HepG2 (cell line): ENCODE results near the gene U2AF1L4. TPM values are rescaled to one million over a fixed set of nuclear protein-coding genes. Genes with fewer than 3 reads are reported as not detected.

Experiments
- BHLHE40 ChIP-seq: IDR thresholded peaks from 2 replicates; pipeline ENCODE4 v1.6.1; 2011; ENCODE audit warnings: low read length, improper control_type of control experiment
- CENPT ChIP-seq: sonication (generic); formaldehyde crosslinking; IDR thresholded peaks from 2 replicates; pipeline ENCODE4 v1.8.0; 2022; ENCODE audit warnings: low read depth, mild to moderate bottlenecking, moderate library complexity, missing genetic modification reagents
- GABPB1 ChIP-seq: IDR thresholded peaks from 2 replicates; pipeline ENCODE4 v1.6.1; 2016; ENCODE audit warnings: mild to moderate bottlenecking, missing genetic modification reagents, moderate library complexity, missing compliant biosample characterization
- HCFC1 ChIP-seq: fragments of 150-350 bp; IDR thresholded peaks from 2 replicates; pipeline ENCODE4 v1.6.1; 2014; ENCODE audit warnings: low read depth, low read length
- MAFF ChIP-seq: IDR thresholded peaks from 2 replicates; pipeline ENCODE4 v1.6.1; 2011; ENCODE audit warnings: low read depth, low read length, improper control_type of control experiment
- NAIF1 ChIP-seq: sonication (generic); formaldehyde crosslinking; IDR thresholded peaks from 2 replicates; pipeline ENCODE4 v1.5.0; 2020; ENCODE audit warnings: mild to moderate bottlenecking, missing genetic modification reagents, borderline replicate concordance
- ONECUT2 ChIP-seq: sonication (generic); formaldehyde crosslinking; IDR thresholded peaks from 2 replicates; pipeline ENCODE4 v1.4.0; 2020; ENCODE audit warnings: missing genetic modification reagents
- RFX5 ChIP-seq: IDR thresholded peaks from 2 replicates; pipeline ENCODE4 v1.6.1; 2011; ENCODE audit warnings: low read depth, low read length, improper control_type of control experiment
- SRSF9 ChIP-seq: fragments of 200-400 bp; formaldehyde crosslinking; IDR thresholded peaks from 2 replicates; pipeline ENCODE4 v1.6.1; 2018; ENCODE audit warnings: borderline replicate concordance, mild to moderate bottlenecking, low read depth, low read length; ENCODE audit not compliant: insufficient read depth, poor library complexity, severe bottlenecking
- ZBTB42 ChIP-seq: sonication (generic); formaldehyde crosslinking; IDR thresholded peaks from 2 replicates; pipeline ENCODE4 v1.5.0; 2020; ENCODE audit warnings: mild to moderate bottlenecking, missing genetic modification reagents
- ZFP1 ChIP-seq: IDR thresholded peaks from 2 replicates; pipeline ENCODE4 v1.6.1; 2016
- ZNF737 ChIP-seq: sonication (generic); formaldehyde crosslinking; IDR thresholded peaks from 2 replicates; pipeline ENCODE4 v1.5.0; 2020; ENCODE audit warnings: missing genetic modification reagents, mild to moderate bottlenecking, borderline replicate concordance
- ZNF782 ChIP-seq: sonication (generic); formaldehyde crosslinking; IDR thresholded peaks from 2 replicates; pipeline ENCODE4 v1.4.0; 2020; ENCODE audit warnings: missing genetic modification reagents, mild to moderate bottlenecking, borderline replicate concordance
- polyA plus RNA-seq, 8 experiments: library from polyadenylated mRNA; depleted of rRNA in 3 of 8; stranded (reverse) in 7 of 8; unstranded in 1 of 8; fragments of >200 nt; fragmentation: Illumina TruSeq in 4 of 8; extraction: Trizol in 4 of 8; gene quantifications; 2 replicates each; pipeline versions ENCODE4 v1.2.1 to v1.2.3, GENCODE V29; 2011 to 2016; ENCODE audit warnings: low read depth in 4 of 8, missing spikeins in 1 of 8, mixed read lengths in 1 of 8; ENCODE audit not compliant: insufficient read depth in 1 of 8
- total RNA-seq, 5 experiments: library from RNA; depleted of rRNA; stranded (reverse); fragments of >200 nt; fragmentation: Illumina TruSeq; extraction: Trizol; gene quantifications; 2 replicates each; pipeline ENCODE4 v1.2.3, GENCODE V29; 2016; ENCODE audit warnings: low read depth in 1 of 5
- TF ChIP-seq, protein P1 (sequence below): sonication (generic); formaldehyde crosslinking; IDR thresholded peaks from 2 replicates; pipeline ENCODE4 v1.4.0; 2020; ENCODE audit warnings: missing genetic modification reagents
- TF ChIP-seq, protein P2 (sequence below): sonication (generic); formaldehyde crosslinking; IDR thresholded peaks from 2 replicates; pipeline ENCODE4 v1.4.0; 2020; ENCODE audit warnings: missing genetic modification reagents
- TF ChIP-seq, protein P3 (sequence below): sonication (generic); formaldehyde crosslinking; IDR thresholded peaks from 2 replicates; pipeline ENCODE4 v1.5.0; 2020; ENCODE audit warnings: mild to moderate bottlenecking, missing genetic modification reagents
- TF ChIP-seq, protein P4 (sequence below): sonication (generic); formaldehyde crosslinking; IDR thresholded peaks from 2 replicates; pipeline ENCODE4 v1.5.0; 2020; ENCODE audit warnings: mild to moderate bottlenecking, missing genetic modification reagents, borderline replicate concordance
- TF ChIP-seq, protein P5 (sequence below): sonication (generic); formaldehyde crosslinking; IDR thresholded peaks from 2 replicates; pipeline ENCODE4 v1.5.1; 2020; ENCODE audit warnings: mild to moderate bottlenecking, moderate library complexity, missing genetic modification reagents

The U2AF1L4 gene
- total and polyA plus RNA-seq, 2 of the 13 experiments (the other 11 are each of a cell fraction or from before 2014, with no cell fraction given): 7.9 to 15.4 TPM

GRCh38 chr19:35745328-35746086, at the start of gene U2AF1L4, which contains the start of gene PSENEN (continued):
- TF ChIP-seq NAIF1: 0 out of 2 replicates have a peak, but pooled peaks have one; percentile 36
- no peak for TF ChIP-seq ONECUT2 (CRISPR knock-in tag)
- TF ChIP-seq CENPT (CRISPR knock-in tag): no peak
- TF ChIP-seq, protein P1, sequence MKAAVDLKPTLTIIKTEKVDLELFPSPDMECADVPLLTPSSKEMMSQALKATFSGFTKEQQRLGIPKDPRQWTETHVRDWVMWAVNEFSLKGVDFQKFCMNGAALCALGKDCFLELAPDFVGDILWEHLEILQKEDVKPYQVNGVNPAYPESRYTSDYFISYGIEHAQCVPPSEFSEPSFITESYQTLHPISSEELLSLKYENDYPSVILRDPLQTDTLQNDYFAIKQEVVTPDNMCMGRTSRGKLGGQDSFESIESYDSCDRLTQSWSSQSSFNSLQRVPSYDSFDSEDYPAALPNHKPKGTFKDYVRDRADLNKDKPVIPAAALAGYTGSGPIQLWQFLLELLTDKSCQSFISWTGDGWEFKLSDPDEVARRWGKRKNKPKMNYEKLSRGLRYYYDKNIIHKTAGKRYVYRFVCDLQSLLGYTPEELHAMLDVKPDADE (CRISPR knock-in tag): no peak
- no peak for TF ChIP-seq RFX5
- TF ChIP-seq, protein P2, sequence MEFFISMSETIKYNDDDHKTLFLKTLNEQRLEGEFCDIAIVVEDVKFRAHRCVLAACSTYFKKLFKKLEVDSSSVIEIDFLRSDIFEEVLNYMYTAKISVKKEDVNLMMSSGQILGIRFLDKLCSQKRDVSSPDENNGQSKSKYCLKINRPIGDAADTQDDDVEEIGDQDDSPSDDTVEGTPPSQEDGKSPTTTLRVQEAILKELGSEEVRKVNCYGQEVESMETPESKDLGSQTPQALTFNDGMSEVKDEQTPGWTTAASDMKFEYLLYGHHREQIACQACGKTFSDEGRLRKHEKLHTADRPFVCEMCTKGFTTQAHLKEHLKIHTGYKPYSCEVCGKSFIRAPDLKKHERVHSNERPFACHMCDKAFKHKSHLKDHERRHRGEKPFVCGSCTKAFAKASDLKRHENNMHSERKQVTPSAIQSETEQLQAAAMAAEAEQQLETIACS (CRISPR knock-in tag): no peak
- TF ChIP-seq GABPB1: peak; percentile 96
- TF ChIP-seq ZFP1 (CRISPR knock-in tag): no peak
- no peak for TF ChIP-seq ZNF737 (CRISPR knock-in tag)
- no peak for TF ChIP-seq MAFF
- TF ChIP-seq, protein P3, sequence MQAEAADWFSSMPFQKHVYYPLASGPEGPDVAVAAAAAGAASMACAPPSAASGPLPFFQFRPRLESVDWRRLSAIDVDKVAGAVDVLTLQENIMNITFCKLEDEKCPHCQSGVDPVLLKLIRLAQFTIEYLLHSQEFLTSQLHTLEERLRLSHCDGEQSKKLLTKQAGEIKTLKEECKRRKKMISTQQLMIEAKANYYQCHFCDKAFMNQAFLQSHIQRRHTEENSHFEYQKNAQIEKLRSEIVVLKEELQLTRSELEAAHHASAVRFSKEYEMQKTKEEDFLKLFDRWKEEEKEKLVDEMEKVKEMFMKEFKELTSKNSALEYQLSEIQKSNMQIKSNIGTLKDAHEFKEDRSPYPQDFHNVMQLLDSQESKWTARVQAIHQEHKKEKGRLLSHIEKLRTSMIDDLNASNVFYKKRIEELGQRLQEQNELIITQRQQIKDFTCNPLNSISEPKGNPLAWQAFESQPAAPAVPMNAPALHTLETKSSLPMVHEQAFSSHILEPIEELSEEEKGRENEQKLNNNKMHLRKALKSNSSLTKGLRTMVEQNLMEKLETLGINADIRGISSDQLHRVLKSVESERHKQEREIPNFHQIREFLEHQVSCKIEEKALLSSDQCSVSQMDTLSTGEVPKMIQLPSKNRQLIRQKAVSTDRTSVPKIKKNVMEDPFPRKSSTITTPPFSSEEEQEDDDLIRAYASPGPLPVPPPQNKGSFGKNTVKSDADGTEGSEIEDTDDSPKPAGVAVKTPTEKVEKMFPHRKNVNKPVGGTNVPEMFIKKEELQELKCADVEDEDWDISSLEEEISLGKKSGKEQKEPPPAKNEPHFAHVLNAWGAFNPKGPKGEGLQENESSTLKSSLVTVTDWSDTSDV (CRISPR knock-in tag): no peak
- no peak for TF ChIP-seq SRSF9
- TF ChIP-seq BHLHE40: no peak
- TF ChIP-seq ZBTB42: no peak
- TF ChIP-seq, protein P4, sequence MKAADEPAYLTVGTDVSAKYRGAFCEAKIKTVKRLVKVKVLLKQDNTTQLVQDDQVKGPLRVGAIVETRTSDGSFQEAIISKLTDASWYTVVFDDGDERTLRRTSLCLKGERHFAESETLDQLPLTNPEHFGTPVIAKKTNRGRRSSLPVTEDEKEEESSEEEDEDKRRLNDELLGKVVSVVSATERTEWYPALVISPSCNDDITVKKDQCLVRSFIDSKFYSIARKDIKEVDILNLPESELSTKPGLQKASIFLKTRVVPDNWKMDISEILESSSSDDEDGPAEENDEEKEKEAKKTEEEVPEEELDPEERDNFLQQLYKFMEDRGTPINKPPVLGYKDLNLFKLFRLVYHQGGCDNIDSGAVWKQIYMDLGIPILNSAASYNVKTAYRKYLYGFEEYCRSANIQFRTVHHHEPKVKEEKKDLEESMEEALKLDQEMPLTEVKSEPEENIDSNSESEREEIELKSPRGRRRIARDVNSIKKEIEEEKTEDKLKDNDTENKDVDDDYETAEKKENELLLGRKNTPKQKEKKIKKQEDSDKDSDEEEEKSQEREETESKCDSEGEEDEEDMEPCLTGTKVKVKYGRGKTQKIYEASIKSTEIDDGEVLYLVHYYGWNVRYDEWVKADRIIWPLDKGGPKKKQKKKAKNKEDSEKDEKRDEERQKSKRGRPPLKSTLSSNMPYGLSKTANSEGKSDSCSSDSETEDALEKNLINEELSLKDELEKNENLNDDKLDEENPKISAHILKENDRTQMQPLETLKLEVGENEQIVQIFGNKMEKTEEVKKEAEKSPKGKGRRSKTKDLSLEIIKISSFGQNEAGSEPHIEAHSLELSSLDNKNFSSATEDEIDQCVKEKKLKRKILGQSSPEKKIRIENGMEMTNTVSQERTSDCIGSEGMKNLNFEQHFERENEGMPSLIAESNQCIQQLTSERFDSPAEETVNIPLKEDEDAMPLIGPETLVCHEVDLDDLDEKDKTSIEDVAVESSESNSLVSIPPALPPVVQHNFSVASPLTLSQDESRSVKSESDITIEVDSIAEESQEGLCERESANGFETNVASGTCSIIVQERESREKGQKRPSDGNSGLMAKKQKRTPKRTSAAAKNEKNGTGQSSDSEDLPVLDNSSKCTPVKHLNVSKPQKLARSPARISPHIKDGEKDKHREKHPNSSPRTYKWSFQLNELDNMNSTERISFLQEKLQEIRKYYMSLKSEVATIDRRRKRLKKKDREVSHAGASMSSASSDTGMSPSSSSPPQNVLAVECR (CRISPR knock-in tag): 0 out of 2 replicates have a peak, but pooled peaks have one; percentile 41
- peak; percentile 89 for TF ChIP-seq HCFC1
- no peak for TF ChIP-seq ZNF782 (CRISPR knock-in tag)
- TF ChIP-seq, protein P5, sequence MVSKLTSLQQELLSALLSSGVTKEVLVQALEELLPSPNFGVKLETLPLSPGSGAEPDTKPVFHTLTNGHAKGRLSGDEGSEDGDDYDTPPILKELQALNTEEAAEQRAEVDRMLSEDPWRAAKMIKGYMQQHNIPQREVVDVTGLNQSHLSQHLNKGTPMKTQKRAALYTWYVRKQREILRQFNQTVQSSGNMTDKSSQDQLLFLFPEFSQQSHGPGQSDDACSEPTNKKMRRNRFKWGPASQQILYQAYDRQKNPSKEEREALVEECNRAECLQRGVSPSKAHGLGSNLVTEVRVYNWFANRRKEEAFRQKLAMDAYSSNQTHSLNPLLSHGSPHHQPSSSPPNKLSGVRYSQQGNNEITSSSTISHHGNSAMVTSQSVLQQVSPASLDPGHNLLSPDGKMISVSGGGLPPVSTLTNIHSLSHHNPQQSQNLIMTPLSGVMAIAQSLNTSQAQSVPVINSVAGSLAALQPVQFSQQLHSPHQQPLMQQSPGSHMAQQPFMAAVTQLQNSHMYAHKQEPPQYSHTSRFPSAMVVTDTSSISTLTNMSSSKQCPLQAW (CRISPR knock-in tag): no peak
